CD4-positive, alpha-beta T cell treated with Interferon alpha-2 for 1 hour (primary cell): ENCODE results near the gene RTEL1.
A peak's percentile ranks its signal among the peaks of the same experiment; 100 is the strongest.
"Not testable (repeated sequence)": the region's sequence is repeated elsewhere in the genome, so short reads cannot be mapped to it uniquely, and the experiment has no call there.

Source experiments
- DNase-seq, 2 donors: peaks; one replicate each; pipeline ENCODE4 v3.0.0-alpha.2; 2020 to 2022

Gene RTEL1

GRCh38 chr20:63668351-63668750, 10.2 kb downstream of the RTEL1 start:
- DNase-seq = no peak

- not testable (repeated sequence) for DNase-seq
Observed at GRCh38 chr20:63671695-63672094, 13.6 kb downstream of the RTEL1 start.

GRCh38 chr20:63672666-63673065, 14.6 kb downstream of the RTEL1 start:
- no peak for DNase-seq

- DNase-seq = no peak
Observed at GRCh38 chr20:63673951-63674350, 15.8 kb downstream of the RTEL1 start.

GRCh38 chr20:63675681-63676368, 17.7 kb downstream of the RTEL1 start:
- DNase-seq = no peak

- no peak for DNase-seq
Observed at GRCh38 chr20:63678071-63678470, 20.0 kb downstream of the RTEL1 start.

- no peak for DNase-seq
Observed at GRCh38 chr20:63678667-63679465, 20.8 kb downstream of the RTEL1 start.

GRCh38 chr20:63679799-63680305, 21.7 kb downstream of the RTEL1 start:
- no peak for DNase-seq

- no peak for DNase-seq
Observed at GRCh38 chr20:63680427-63680826, 22.3 kb downstream of the RTEL1 start.

- DNase-seq = no peak
Observed at GRCh38 chr20:63680857-63681608, 22.9 kb downstream of the RTEL1 start.

GRCh38 chr20:63681609-63682142, 23.6 kb downstream of the RTEL1 start:
- no peak for DNase-seq

GRCh38 chr20:63682384-63683139, 24.4 kb downstream of the RTEL1 start:
- no peak for DNase-seq

- no peak for DNase-seq
Observed at GRCh38 chr20:63685269-63686026, 27.3 kb downstream of the RTEL1 start.

- no peak for DNase-seq
Observed at GRCh38 chr20:63686094-63686491, 28.0 kb downstream of the RTEL1 start.

- peak; percentile 62 to 84 for DNase-seq
Observed at GRCh38 chr20:63686492-63687321, 28.6 kb downstream of the RTEL1 start.

GRCh38 chr20:63687419-63688178, 29.5 kb downstream of the RTEL1 start:
- no peak for DNase-seq

GRCh38 chr20:63688228-63689045, 30.3 kb downstream of the RTEL1 start:
- DNase-seq = no peak

- no peak for DNase-seq
Observed at GRCh38 chr20:63689046-63690002, 31.2 kb downstream of the RTEL1 start.
